K562 (cell line): ENCODE data around the gene PSAP. TPM values are rescaled to one million over a fixed set of nuclear protein-coding genes. Genes with fewer than 3 reads are reported as not detected.

Experiments used
- ATF7 ChIP-seq: fragments of 450-650 bp; IDR thresholded peaks from 2 replicates; pipeline ENCODE4 v1.7.1; 2014; ENCODE audit warnings: mild to moderate bottlenecking, moderate library complexity
- CBFA2T2 ChIP-seq: fragments of 450-650 bp; conservative IDR thresholded peaks from 2 replicates; pipeline ENCODE4 v1.6.1; 2017; ENCODE audit warnings: mild to moderate bottlenecking
- CEBPB ChIP-seq: fragments of 450-650 bp; IDR thresholded peaks from 2 replicates; pipeline ENCODE4 v1.6.1; 2016; ENCODE audit warnings: missing genetic modification characterization, missing compliant biosample characterization
- HDGF ChIP-seq: fragments of 450-650 bp; IDR thresholded peaks from 2 replicates; pipeline ENCODE4 v1.6.1; 2016
- KAT2B ChIP-seq: IDR thresholded peaks from one replicate; pipeline ENCODE4 v1.6.1; 2012; ENCODE audit warnings: low read depth, mild to moderate bottlenecking, control low read depth, inconsistent platforms, low read length, moderate library complexity
- KDM4B ChIP-seq, 2 experiments: fragments of 450-650 bp in 1 of 2; sonication (generic) in 1 of 2; IDR thresholded peaks; 2 replicates each; pipeline ENCODE4 v1.6.1; 2016 to 2017; ENCODE audit warnings: borderline replicate concordance in 2 of 2, antibody characterized with exemption in 1 of 2, low read depth in 1 of 2, mild to moderate bottlenecking in 1 of 2
- MEIS2 ChIP-seq: fragments of 450-650 bp; IDR thresholded peaks from 2 replicates; pipeline ENCODE4 v1.6.1; 2014; ENCODE audit warnings: mild to moderate bottlenecking; ENCODE audit not compliant: partially characterized antibody
- NFATC3 ChIP-seq: fragments of 450-650 bp; IDR thresholded peaks from 2 replicates; pipeline ENCODE4 v1.6.1; 2017; ENCODE audit warnings: mild to moderate bottlenecking
- NFIC ChIP-seq: fragments of 450-650 bp; IDR thresholded peaks from 2 replicates; pipeline ENCODE4 v1.6.1; 2017; ENCODE audit warnings: mild to moderate bottlenecking, inconsistent platforms
- POLR2AphosphoS5 ChIP-seq: IDR thresholded peaks from 2 replicates; pipeline ENCODE4 v1.6.1; 2011; ENCODE audit warnings: mild to moderate bottlenecking, low read depth, low read length, moderate library complexity; ENCODE audit not compliant: control insufficient read depth, insufficient read depth
- SMAD3 ChIP-seq: fragments of 450-650 bp; formaldehyde crosslinking; conservative IDR thresholded peaks from 2 replicates; pipeline ENCODE4 v1.4.0; 2020; ENCODE audit warnings: mild to moderate bottlenecking
- SNIP1 ChIP-seq: fragments of 450-650 bp; IDR thresholded peaks from 2 replicates; pipeline ENCODE4 v1.7.1; 2017; ENCODE audit warnings: low read depth, mild to moderate bottlenecking
- SREBF1 ChIP-seq: fragments of 150-350 bp; IDR thresholded peaks from 2 replicates; pipeline ENCODE4 v1.6.1; 2014; ENCODE audit warnings: antibody characterized with exemption, low read depth, low read length, borderline replicate concordance
- polyA plus RNA-seq, 8 experiments: library from polyadenylated mRNA; depleted of rRNA in 4 of 8; stranded (reverse) in 5 of 8; unstranded in 3 of 8; fragments of >200 nt; fragmentation: Nextera tagmentation in 2 of 8; fragmentation: Illumina TruSeq in 1 of 8; extraction: Ambion mirVana in 2 of 8; extraction: Trizol in 1 of 8; gene quantifications; 2 replicates each; pipeline versions ENCODE4 v1.2.1 to v1.2.3, GENCODE V29; 2011 to 2014; ENCODE audit warnings: inconsistent platforms in 1 of 8, missing spikeins in 1 of 8
- total RNA-seq, 7 experiments: library from RNA; depleted of rRNA in 6 of 7; stranded (reverse); fragments of >200 nt in 6 of 7; fragmentation: Illumina TruSeq in 2 of 7; extraction: Trizol in 2 of 7; gene quantifications; 2 replicates each; pipeline versions ENCODE4 v1.2.1 to v1.2.3, GENCODE V29; 2011 to 2021; ENCODE audit warnings: low replicate concordance in 1 of 7
- TF ChIP-seq, protein P1 (sequence below): conservative IDR thresholded peaks from 2 replicates; pipeline ENCODE4 v1.6.1; 2011; ENCODE audit warnings: low read depth, mild to moderate bottlenecking, low read length; ENCODE audit not compliant: control insufficient read depth
- TF ChIP-seq, protein P2 (sequence below): sonication (generic); formaldehyde crosslinking; IDR thresholded peaks from 2 replicates; pipeline ENCODE4 v1.5.0; 2020; ENCODE audit warnings: missing genetic modification reagents
- TF ChIP-seq, protein P3 (sequence below): IDR thresholded peaks from 2 replicates; pipeline ENCODE4 v1.6.1; 2011; ENCODE audit warnings: borderline replicate concordance, low read depth, mild to moderate bottlenecking, moderate library complexity, low read length; ENCODE audit not compliant: insufficient read depth, poor library complexity, severe bottlenecking
- TF ChIP-seq, protein P4 (sequence below): sonication (generic); formaldehyde crosslinking; IDR thresholded peaks from 2 replicates; pipeline ENCODE4 v1.4.0; 2020; ENCODE audit warnings: mild to moderate bottlenecking, missing genetic modification reagents
- TF ChIP-seq, protein P5 (sequence below): fragments of 250-450 bp; sonication (Bioruptor Pico); IDR thresholded peaks from 2 replicates; pipeline ENCODE4 v1.5.0; 2021

The PSAP gene
- total and polyA plus RNA-seq, 9 of the 15 experiments (the other 6 are each of a cell fraction or from before 2014, with no cell fraction given), result 245 to 700 (median 429) TPM

DNA sequence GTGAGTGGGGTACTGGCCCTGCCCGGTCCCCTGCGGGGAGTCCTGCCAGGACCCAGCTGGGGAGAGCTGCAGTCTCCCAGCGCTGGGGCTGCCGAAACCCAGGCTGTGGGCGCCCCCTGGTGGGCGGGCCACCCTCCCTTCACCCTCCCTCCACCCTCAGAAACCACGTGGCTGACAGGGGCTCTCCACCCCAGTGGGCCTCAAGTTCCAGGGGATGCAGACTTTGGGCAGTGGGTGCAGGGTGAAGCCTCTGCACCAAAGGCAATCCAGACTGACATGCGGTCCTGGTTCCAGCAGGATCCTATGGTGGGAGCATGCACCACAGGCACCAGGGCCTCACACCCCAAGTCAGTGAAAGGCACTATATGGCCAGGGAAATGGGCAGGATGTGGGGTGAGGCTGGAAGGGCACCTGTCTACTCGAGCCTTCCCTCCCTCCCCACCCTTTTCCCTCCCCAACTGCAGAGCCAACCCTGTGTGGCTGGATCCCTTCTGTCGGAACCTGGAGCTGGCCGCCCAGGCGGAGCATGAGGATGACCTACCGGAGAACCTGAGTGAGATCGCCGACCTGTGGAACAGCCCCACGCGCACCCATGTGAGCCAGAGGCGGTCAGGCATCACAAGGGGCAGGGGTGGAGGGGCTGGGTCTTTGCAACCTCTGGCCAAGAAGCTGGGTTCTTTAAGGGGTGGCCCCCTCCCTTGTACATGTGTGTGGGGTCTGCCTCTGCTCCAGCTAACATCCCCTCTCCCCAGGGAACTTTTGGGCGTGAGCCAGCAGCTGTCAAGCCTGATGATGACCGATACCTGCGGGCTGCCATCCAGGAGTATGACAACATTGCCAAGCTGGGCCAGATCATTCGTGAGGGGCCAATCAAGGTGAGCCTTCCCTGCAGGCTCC lies 38.8 kb downstream of the PSAP start (continued):
- TF ChIP-seq, protein P1, sequence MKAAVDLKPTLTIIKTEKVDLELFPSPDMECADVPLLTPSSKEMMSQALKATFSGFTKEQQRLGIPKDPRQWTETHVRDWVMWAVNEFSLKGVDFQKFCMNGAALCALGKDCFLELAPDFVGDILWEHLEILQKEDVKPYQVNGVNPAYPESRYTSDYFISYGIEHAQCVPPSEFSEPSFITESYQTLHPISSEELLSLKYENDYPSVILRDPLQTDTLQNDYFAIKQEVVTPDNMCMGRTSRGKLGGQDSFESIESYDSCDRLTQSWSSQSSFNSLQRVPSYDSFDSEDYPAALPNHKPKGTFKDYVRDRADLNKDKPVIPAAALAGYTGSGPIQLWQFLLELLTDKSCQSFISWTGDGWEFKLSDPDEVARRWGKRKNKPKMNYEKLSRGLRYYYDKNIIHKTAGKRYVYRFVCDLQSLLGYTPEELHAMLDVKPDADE, result 0 out of 2 replicates have a peak, but pooled peaks have one; percentile 30
- TF ChIP-seq SREBF1 (no peak), POLR2AphosphoS5 (no peak), HDGF (peak; percentile 80; the same call in 1 of the 2 replicates), NFATC3 (no peak), CBFA2T2 (peak; percentile 26), SMAD3 (CRISPR knock-in tag) (0 out of 2 replicates have a peak, but pooled peaks have one; percentile 42), ATF7 (no peak), SNIP1 (no peak), KAT2B (no peak), MEIS2 (peak; percentile 77), NFIC (peak; percentile 74), CEBPB (no peak), KDM4B (IDR thresholded peaks at IDR 0.05; ENCODE audit: borderline replicate concordance in 2 of 2, low read depth in 1 of 2) (no peak)
- TF ChIP-seq, protein P2, sequence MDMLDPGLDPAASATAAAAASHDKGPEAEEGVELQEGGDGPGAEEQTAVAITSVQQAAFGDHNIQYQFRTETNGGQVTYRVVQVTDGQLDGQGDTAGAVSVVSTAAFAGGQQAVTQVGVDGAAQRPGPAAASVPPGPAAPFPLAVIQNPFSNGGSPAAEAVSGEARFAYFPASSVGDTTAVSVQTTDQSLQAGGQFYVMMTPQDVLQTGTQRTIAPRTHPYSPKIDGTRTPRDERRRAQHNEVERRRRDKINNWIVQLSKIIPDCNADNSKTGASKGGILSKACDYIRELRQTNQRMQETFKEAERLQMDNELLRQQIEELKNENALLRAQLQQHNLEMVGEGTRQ (CRISPR knock-in tag), result peak; percentile 86
- TF ChIP-seq, protein P3, sequence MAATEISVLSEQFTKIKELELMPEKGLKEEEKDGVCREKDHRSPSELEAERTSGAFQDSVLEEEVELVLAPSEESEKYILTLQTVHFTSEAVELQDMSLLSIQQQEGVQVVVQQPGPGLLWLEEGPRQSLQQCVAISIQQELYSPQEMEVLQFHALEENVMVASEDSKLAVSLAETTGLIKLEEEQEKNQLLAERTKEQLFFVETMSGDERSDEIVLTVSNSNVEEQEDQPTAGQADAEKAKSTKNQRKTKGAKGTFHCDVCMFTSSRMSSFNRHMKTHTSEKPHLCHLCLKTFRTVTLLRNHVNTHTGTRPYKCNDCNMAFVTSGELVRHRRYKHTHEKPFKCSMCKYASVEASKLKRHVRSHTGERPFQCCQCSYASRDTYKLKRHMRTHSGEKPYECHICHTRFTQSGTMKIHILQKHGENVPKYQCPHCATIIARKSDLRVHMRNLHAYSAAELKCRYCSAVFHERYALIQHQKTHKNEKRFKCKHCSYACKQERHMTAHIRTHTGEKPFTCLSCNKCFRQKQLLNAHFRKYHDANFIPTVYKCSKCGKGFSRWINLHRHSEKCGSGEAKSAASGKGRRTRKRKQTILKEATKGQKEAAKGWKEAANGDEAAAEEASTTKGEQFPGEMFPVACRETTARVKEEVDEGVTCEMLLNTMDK, result peak; percentile 81
- TF ChIP-seq, protein P4, sequence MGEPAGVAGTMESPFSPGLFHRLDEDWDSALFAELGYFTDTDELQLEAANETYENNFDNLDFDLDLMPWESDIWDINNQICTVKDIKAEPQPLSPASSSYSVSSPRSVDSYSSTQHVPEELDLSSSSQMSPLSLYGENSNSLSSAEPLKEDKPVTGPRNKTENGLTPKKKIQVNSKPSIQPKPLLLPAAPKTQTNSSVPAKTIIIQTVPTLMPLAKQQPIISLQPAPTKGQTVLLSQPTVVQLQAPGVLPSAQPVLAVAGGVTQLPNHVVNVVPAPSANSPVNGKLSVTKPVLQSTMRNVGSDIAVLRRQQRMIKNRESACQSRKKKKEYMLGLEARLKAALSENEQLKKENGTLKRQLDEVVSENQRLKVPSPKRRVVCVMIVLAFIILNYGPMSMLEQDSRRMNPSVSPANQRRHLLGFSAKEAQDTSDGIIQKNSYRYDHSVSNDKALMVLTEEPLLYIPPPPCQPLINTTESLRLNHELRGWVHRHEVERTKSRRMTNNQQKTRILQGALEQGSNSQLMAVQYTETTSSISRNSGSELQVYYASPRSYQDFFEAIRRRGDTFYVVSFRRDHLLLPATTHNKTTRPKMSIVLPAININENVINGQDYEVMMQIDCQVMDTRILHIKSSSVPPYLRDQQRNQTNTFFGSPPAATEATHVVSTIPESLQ (CRISPR knock-in tag), result no peak
- TF ChIP-seq, protein P5, sequence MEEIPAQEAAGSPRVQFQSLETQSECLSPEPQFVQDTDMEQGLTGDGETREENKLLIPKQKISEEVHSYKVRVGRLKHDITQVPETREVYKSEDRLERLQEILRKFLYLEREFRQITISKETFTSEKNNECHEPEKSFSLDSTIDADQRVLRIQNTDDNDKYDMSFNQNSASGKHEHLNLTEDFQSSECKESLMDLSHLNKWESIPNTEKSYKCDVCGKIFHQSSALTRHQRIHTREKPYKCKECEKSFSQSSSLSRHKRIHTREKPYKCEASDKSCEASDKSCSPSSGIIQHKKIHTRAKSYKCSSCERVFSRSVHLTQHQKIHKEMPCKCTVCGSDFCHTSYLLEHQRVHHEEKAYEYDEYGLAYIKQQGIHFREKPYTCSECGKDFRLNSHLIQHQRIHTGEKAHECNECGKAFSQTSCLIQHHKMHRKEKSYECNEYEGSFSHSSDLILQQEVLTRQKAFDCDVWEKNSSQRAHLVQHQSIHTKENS (CRISPR knock-in tag), result no peak
